Pancreas (tissue), 10 donors: ENCODE results near the gene FXYD3. TPM values are rescaled to one million over a fixed set of nuclear protein-coding genes. Genes with fewer than 3 reads are reported as not detected.

ENCODE experiments used
- ATAC-seq, 4 donors: fragments of 200-7000 bp; cut with Tn5 transposase; one replicate each; pipeline versions ENCODE4 v1.8.0 to v1.9.1; 2020; ENCODE audit warnings: mild to moderate bottlenecking in 4 of 4, moderate library complexity in 4 of 4
- DNase-seq, 6 donors: peaks; one replicate each; pipeline ENCODE4 v3.0.0-alpha.2; 2020
- FAIRE-seq: peaks from 2 replicates; lab custom pipeline; 2012; peaks lifted over from hg19 to GRCh38; lab: Jason Lieb, UNC
- H3K27ac ChIP-seq, 4 donors: fragments of 200-600 bp; sonication (generic); 1 replicate in 3 of 4; 2 replicates in 1 of 4; pipeline versions ENCODE4 v1.5.0 to v1.8.0; 2020
- H3K27me3 ChIP-seq, 4 donors: fragments of 200-600 bp; one replicate each; pipeline ENCODE4 v1.8.0; 2021
- H3K36me3 ChIP-seq, 3 donors: fragments of 200-600 bp; sonication (generic) in 1 of 3; one replicate each; pipeline versions ENCODE4 v1.5.0 to v1.8.0; 2020 to 2021
- H3K4me1 ChIP-seq, 3 donors: fragments of 200-600 bp; one replicate each; pipeline ENCODE4 v1.8.0; 2021
- H3K4me3 ChIP-seq, 4 donors: fragments of 200-600 bp; sonication (generic) in 2 of 4; one replicate each; pipeline versions ENCODE4 v1.5.0 to v1.8.0; 2020 to 2021
- H3K9me3 ChIP-seq, 4 donors: fragments of 200-600 bp; one replicate each; pipeline ENCODE4 v1.8.0; 2021
- CTCF ChIP-seq, 4 donors: fragments of 200-600 bp; sonication (generic) in 3 of 4; IDR thresholded peaks; one replicate each; pipeline versions ENCODE4 v1.5.0 to v1.8.0; 2021; ENCODE audit warnings: antibody characterized with exemption in 4 of 4
- WGBS, 2 donors: extraction: QIAGEN DNeasy Blood & Tissue Kit; methylation state at CpG; one replicate each; pipeline ENCODE4 v1.1.7; 2013; 5-methylcytosine and 5-hydroxymethylcytosine counted together
- intact Hi-C, 3 donors: fragments of 100-400 bp; cut with DNase I; formaldehyde crosslinking; loops; one replicate each; pipeline versions ENCODE4 v1.11.1 to v1.14.2; 2022
- polyA plus RNA-seq, 2 donors: library from polyadenylated mRNA; stranded (reverse); fragments of 200-250 nt; gene quantifications; one replicate each; pipeline ENCODE4 v1.2.3, GENCODE V29; 2013
- total RNA-seq, 6 donors: library from RNA; stranded (reverse); fragmentation: NEBNext Ultra II Directional in 4 of 6; extraction: Animal tissue kit (Norgen Biotek cat#: 25700) in 4 of 6; gene quantifications; one replicate each; pipeline versions ENCODE4 v1.2.1 to v1.2.4, GENCODE V29; 2021 to 2023
- donor health status: healthy with polysubstance abuse.
- donor health status: DM: no; HTN: no; CAD: no; lungs with moderate emphysema.
- donor health status: DM: no; HTN: no; CAD: no.
- donor health status: control.
- donor health status: control.
- donor health status: Bipolar disorder and iron deficiency.
- donor health status: DM: yes; HTN: yes; CAD: no.
- donor health status: DM: no; HTN: no; CAD: no.
- donor health status: DM: no; HTN: no; CAD: no.
- donor health status: DM: yes; HTN: yes; CAD: no.

The FXYD3 gene
- total and polyA plus RNA-seq, 8 donors: 12.2 to 59.1 (median 17.7) TPM

DNA sequence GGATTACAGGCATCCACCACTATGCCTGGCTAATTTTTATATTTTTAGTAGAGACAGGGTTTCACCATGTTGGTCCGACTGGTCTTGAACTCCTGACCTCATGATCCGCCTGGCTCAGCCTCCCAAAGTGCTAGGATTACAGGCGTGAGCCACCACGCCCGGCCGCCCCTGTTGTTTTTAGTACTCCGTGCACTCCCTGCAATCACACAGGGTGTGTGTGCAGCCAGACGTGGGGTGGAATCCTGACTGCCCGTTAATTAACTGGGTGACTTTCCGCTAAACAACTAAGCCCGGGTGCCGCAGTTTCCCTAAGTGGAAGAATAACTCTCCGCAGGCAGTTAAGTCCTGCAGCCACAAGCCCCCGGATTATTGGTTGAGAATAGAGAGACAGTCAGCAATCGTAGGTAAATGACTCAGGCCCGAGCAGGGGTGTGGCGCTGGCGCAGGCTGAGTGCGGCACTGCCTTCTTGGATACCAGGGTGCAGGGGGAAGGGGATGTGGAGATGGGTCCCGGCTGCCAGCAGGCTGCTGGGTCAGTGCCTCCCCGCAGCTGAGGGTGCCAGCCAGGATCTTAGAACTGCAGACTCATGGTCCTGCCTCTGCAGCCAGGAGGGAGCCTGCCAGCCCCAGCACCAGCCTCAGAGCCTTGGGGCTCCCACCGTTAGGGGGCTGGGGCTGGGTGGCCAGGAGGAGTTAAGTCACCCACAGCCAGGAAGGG lies 6.1 kb upstream of the FXYD3 start:
- no peak for TF ChIP-seq CTCF (IDR thresholded peaks at IDR 0.05)

GRCh38 chr19:35110974-35111373 lies 4.6 kb upstream of the FXYD3 start:
- no peak for FAIRE-seq
- TF ChIP-seq CTCF (IDR thresholded peaks at IDR 0.05): no peak
- no peaks in the 10 kb centered on the region for H3K27me3 ChIP-seq
- no peak for DNase-seq
- WGBS, 2 donors: 66 to 71% methylated on average over 9 of the region's 9 CpGs
- no peak for ATAC-seq
- H3K36me3 ChIP-seq: no peaks in the 10 kb centered on the region
- H3K4me3 ChIP-seq: no peak overlapping the region
- intact Hi-C loops: no loop called here
- peaks cover 0 to 3% (median 0%) of the 10 kb centered on the region in 3 donors for H3K4me1 ChIP-seq
- H3K27ac ChIP-seq: no peak overlapping the region
- no peaks in the 10 kb centered on the region for H3K9me3 ChIP-seq

More for the DNA sequence above, 6.1 kb upstream of the FXYD3 start:
- H3K36me3 ChIP-seq: no peaks in the 10 kb centered on the region
- H3K4me3 ChIP-seq: no peak overlapping the region
- no peaks in the 10 kb centered on the region for H3K27me3 ChIP-seq
- no peaks in the 10 kb centered on the region for H3K9me3 ChIP-seq
- 83 to 87% methylated on average over 22 of the region's 22 CpGs for WGBS, 2 donors
- FAIRE-seq (no peak), DNase-seq (no peak), ATAC-seq (peak in 2 of 4 donors; percentile 10 to 11)
- intact Hi-C loops: no loop called here
- H3K4me1 ChIP-seq: peaks cover 0 to 3% (median 0%) of the 10 kb centered on the region in 3 donors
- no peak overlapping the region for H3K27ac ChIP-seq

DNA sequence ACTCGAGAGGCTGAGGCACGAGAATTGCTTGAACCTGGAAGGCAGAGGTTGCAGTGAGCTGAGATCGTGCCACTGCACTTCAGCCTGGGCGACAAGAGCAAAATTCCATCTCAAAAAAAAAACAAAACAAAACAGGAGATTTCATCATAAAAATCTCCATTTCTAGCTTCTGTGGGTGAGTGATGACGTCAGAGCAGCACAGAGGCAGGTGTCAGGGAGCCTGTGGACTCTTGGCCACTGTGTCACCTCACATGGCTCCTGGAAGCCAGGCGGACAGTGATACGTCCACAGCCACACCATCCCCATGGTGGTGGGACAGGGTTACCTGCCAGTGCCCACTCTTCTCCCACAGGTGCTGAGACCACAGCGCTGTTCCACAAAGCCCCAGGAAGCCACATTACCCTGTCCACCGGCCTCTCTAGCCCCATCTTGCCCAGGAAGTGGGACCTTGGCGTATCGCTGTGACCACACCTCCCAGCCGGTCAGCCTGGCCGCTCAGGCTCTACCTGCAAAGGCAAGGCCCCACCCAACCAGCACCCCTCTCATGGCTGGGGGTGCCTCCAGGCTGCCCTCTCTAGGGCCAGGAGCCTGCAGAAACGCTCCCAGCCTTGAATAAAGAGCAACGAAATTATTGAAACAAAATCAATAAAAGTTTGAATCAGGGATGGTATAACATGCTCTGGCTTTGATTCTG lies 2.5 kb upstream of the FXYD3 start:
- peak in 1 of 6 donors; percentile 30 for DNase-seq
- H3K27ac ChIP-seq: no peak overlapping the region

DNA sequence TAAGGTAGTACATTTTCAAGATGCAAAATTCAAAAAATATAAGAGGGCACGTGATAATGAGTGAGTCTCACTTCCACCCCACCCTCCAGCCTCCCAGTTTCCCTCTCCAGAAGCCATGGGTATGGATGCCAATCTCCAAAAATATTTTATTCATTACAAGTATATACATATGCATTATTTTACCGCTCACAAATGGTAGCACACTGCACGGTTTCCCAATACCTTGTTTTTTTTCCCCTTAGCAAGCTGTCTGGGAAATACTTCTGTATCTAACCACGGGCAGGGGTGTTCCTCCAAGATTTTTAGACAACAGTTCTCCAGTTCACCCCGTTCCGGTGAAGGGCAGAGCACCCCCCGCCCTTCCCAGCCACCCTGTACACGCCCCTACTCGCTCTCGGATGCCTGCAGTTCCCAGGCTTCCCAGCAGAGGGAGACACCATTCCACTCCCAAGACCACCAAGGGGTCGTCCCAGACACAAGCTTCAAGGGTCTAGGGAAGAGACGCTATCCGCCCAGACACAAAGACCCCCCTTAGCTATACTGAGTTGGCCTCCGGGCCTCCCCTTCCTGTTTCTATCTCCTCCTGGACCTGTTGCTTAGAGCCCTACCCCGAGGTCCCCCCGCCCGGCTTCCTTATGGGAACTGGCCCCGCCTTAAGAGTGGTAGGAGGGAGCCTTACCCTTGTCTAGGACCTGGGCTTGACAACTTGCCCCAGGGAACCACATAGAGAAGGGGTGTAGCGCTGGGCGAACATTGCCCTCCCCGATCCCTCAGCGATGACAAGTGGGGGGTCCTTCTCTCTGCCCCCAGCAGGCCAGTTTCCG lies 1.1 kb upstream of the FXYD3 start:
- H3K4me3 ChIP-seq: peak overlapping the region in 3 of 4 donors; percentile 3 to 44 (median 41)
- DNase-seq (peak in 3 of 6 donors; percentile 70 to 89 (median 74)), ATAC-seq (peak; percentile 66 to 84 (median 80)), FAIRE-seq (no peak)
- TF ChIP-seq CTCF (IDR thresholded peaks at IDR 0.05): peak; percentile 77 to 96 (median 86)
- peaks cover 0 to 3% (median 0%) of the 10 kb centered on the region in 3 donors for H3K4me1 ChIP-seq
- H3K27me3 ChIP-seq: no peaks in the 10 kb centered on the region
- H3K36me3 ChIP-seq: no peaks in the 10 kb centered on the region
- H3K9me3 ChIP-seq: no peaks in the 10 kb centered on the region
- intact Hi-C loops: no loop called here
- WGBS, 2 donors: 6 to 9% methylated on average over 23 of the region's 23 CpGs
- H3K27ac ChIP-seq: peak overlapping the region in 1 of 4 donors; percentile 11

More for the DNA sequence above, 2.5 kb upstream of the FXYD3 start:
- Histone ChIP-seq H3K4me1 (peaks cover 0 to 3% (median 0%) of the 10 kb centered on the region in 3 donors), H3K36me3 (no peaks in the 10 kb centered on the region), H3K9me3 (no peaks in the 10 kb centered on the region), H3K4me3 (no peak overlapping the region), H3K27me3 (no peaks in the 10 kb centered on the region)
- 87 to 91% methylated on average over 15 of the region's 15 CpGs for WGBS, 2 donors
- ATAC-seq (no peak), FAIRE-seq (no peak)
- intact Hi-C loops: no loop called here
- no peak for TF ChIP-seq CTCF (IDR thresholded peaks at IDR 0.05)
